HFF-Myc (cell line): Measurements from ENCODE around the gene NECAP2.

Experiments
- DNase-seq: peaks from one replicate; pipeline ENCODE4 v3.0.0-alpha.2; 2011; ENCODE audit warnings: low read depth; ENCODE audit errors: extremely low read depth
- H3K4me3 ChIP-seq: replicated peaks from 2 replicates; pipeline ENCODE4 v1.5.1; 2011; ENCODE audit warnings: low read depth, mild to moderate bottlenecking, control low read depth, low read length
- TF ChIP-seq, protein P1 (sequence below): IDR thresholded peaks from 2 replicates; pipeline ENCODE4 v1.5.1; 2012; ENCODE audit warnings: mild to moderate bottlenecking, low read depth, low read length, control low read depth; ENCODE audit errors: missing control alignments

The NECAP2 gene

DNA sequence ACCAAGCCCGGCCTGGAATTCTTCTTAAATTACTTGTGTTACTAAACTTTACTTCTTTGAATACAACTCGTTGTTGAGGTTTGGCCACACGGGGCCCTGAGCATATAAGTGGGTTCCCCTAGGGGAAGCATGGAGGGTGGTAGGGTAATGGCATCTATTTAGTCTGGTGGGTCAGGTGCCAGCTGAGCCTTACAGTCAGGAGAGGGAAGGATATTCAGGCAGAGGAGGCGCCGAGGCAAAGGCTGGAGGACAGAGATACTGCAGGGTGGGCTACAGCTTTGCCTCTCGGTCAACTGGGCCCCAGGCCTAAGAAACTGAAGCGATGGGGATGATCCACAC is 424 bp upstream of the NECAP2 start:
- no peak overlapping the region for H3K4me3 ChIP-seq
- TF ChIP-seq, protein P1, sequence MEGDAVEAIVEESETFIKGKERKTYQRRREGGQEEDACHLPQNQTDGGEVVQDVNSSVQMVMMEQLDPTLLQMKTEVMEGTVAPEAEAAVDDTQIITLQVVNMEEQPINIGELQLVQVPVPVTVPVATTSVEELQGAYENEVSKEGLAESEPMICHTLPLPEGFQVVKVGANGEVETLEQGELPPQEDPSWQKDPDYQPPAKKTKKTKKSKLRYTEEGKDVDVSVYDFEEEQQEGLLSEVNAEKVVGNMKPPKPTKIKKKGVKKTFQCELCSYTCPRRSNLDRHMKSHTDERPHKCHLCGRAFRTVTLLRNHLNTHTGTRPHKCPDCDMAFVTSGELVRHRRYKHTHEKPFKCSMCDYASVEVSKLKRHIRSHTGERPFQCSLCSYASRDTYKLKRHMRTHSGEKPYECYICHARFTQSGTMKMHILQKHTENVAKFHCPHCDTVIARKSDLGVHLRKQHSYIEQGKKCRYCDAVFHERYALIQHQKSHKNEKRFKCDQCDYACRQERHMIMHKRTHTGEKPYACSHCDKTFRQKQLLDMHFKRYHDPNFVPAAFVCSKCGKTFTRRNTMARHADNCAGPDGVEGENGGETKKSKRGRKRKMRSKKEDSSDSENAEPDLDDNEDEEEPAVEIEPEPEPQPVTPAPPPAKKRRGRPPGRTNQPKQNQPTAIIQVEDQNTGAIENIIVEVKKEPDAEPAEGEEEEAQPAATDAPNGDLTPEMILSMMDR = no peak
- no peak for DNase-seq

DNA sequence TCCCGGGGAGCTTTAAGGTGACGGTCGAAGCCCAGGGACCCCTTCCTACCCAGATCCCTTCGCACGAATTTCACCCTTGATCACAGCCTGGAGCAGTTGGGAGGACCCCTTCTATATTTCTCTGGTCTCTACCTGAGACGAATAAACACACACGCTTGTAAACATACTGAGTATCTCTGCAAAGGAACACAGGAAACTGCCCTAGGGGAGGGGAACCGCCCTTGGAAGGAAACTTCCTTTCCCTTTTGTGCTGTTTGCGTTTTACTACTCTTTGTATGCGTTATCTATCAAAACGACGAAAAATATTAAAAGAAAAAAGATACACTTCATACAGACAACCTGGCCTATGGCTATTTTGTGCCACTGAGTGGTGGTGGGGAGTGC is 750 bp downstream of the NECAP2 start:
- TF ChIP-seq, protein P1 = no peak
- peak overlapping the region; percentile 99 for H3K4me3 ChIP-seq
- DNase-seq = no peak

DNA sequence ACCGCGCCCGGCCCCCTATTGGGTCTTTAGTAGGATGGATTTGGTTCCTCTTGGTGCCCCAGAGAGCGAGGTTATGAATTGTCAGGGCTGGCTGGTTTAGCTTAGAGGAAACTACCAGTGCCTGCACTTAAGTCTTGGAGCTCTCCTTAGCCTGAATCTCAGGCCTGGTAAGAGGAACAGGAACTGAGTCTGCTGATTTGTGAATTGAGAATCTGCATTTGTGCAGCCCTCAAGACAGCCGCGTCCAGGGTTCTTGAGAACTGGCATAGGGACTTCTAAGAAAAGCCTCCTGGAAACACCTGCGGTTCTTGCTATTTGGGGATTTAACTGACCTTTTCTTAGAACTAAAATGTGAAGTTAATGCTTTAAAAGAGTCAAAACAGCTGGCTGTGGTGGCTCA is 1.7 kb downstream of the NECAP2 start:
- H3K4me3 ChIP-seq = 0 out of 2 replicates have a peak overlapping the region, but pooled peaks have one; percentile 99
- no peak for DNase-seq
- TF ChIP-seq, protein P1 = no peak

DNA sequence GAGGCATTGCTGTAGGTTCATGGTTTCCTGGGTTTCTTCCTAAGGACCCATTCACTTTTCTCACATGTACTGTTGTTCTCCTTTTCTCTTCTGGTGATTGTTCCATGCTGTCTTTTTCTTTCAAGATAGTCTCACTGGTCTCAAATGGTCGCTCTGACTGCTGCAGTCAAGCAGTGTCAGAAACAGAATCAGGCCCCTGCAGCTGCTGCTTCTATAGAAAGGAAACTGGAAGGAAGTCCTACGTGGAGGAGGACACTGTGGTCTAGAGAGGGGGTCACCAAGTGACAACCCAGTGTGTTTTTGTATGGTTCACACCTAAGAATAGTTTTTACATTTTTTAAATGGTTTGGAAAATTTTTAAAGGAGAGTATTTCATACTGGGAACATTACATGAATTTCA is 2.4 kb downstream of the NECAP2 start:
- no peak overlapping the region for H3K4me3 ChIP-seq

DNA sequence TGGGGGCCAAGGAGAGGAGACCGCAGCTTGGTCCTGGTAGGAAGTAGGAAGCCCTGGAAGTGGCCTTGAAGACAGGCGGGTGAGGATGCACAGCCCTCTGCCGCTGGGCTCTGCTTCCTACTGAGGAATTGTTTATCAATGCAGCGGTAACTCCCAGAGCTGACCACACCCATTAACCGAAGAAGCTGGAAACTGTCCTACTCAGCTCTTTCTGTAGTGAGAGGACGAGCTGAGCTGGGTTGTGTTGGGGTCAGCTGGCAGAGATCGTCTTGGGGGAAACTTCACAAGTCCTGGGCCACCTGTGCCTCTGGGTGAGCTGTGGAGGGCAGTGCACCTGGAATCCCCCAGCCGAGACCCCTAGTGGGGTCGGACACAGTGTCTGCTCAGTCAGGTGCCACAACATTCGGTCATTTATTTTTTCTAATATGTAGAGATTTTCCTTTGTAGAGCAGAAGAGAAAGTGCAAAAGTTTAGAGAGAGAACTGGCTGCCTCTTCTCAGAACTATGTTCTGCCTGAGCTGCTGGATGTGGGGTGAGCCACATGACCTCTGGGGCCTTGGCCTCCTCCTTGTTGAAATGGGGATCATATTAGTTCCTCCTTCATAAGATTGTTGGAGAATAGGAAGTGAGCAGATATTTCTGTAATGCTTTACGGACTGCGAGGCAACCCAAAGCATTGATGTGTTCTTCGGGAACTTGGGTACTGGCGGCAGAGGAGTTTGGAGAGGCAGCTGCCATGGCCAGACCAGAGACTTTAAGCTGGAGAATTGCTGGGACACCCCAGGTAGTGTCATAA is 3.6 kb downstream of the NECAP2 start:
- no peak for DNase-seq
- TF ChIP-seq, protein P1 = no peak
- H3K4me3 ChIP-seq = no peak overlapping the region

More for the DNA sequence above, 2.4 kb downstream of the NECAP2 start:
- DNase-seq = no peak
- TF ChIP-seq, protein P1 = no peak

DNA sequence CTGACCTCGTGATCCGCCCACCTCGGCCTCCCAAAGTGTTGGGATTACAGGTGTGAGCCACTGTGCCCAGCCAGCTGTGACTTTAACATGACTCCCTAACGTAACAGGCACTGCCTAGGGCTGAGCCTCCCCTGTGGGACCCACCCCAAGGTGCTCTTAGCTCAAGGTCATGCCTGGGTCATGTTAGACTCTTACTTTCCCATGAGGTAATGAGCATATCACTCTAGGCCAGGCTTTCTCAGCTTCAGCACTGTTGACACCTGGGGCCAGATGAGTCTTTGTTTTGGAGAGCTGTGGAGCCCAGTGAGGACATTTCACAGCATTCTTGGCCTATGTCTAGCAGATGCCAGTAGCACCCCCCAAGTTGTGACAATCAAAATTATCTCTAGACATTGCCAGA is 4.5 kb downstream of the NECAP2 start:
- DNase-seq = no peak
- TF ChIP-seq, protein P1 = no peak
- H3K4me3 ChIP-seq = no peak overlapping the region

DNA sequence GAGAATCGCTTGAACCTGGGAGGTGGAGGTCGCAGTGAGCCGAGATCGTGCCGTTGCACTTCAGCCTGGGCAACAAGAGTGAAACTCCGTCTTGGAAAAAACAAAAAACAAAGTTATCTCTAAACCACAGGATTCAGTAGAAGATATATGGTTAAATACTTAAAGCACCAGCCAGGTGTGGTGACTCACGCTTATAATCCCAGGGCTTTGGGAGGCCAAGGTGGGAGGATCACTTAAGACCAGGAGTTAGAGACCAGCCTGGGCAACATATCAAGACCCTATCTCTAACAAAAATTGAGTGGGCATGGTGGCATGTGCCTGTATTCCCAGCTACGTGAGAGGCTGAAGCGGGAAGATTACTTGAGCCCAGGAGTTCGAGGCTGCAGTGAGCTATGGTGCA is 5.6 kb downstream of the NECAP2 start:
- TF ChIP-seq, protein P1 = no peak
- no peak for DNase-seq
- H3K4me3 ChIP-seq = no peak overlapping the region
